ENCODE measurements around the gene BATF. TPM values are rescaled to one million over a fixed set of nuclear protein-coding genes. Genes with fewer than 3 reads are reported as not detected.

The BATF gene
- total RNA-seq, 2 donors from 2014 or later = 219 to 220 TPM

- peaks cover 70 to 79% of the 10 kb centered on the region in 2 donors for H3K4me1 Mint-ChIP-seq (ENCODE audit: low read depth in 2 of 2)
- peaks cover 3% of the 10 kb centered on the region for H3K9me3 Mint-ChIP-seq
- peak overlapping the region; percentile 76 for H3K4me3 Mint-ChIP-seq
- peak overlapping the region; percentile 87 to 100 for H3K27ac Mint-ChIP-seq
- H3K27me3 Mint-ChIP-seq = no peaks in the 10 kb centered on the region
- DNase-seq (ENCODE audit: low spot score) = no peak
- peaks cover 26% of the 10 kb centered on the region for H3K36me3 Mint-ChIP-seq
- no peak for ATAC-seq
Observed at GRCh38 chr14:75547552-75548250, 25.4 kb downstream of the BATF start.

DNA sequence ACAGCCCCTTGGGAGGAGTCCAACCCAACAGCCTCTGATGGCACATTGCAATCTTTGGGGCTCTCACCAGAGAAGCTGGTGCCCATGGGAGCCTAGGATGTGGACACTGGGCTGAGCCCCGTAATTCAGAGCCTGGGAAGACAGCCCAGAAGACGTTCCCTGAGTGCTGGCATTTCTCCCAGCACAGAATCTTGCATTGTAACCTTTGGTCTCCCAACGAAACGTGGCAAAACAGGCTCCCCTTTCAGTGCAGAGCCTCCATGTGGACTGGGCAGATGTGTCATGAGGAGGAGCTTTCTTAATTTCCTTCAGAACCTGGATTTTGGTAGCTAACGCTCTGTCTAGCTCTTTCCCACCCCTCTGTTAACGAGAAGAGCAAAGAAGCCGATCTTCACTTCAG lies 26.3 kb downstream of the BATF start:
- DNase-seq (ENCODE audit: low spot score) = no peak
- H3K4me3 Mint-ChIP-seq = peak overlapping the region; percentile 76
- H3K27ac Mint-ChIP-seq = peak overlapping the region; percentile 87 to 100
- H3K27me3 Mint-ChIP-seq = no peaks in the 10 kb centered on the region
- H3K4me1 Mint-ChIP-seq (ENCODE audit: low read depth in 2 of 2) = peaks cover 71 to 82% of the 10 kb centered on the region in 2 donors
- peaks cover 26% of the 10 kb centered on the region for H3K36me3 Mint-ChIP-seq
- H3K9me3 Mint-ChIP-seq = peaks cover 3% of the 10 kb centered on the region
- no peak for ATAC-seq

DNA sequence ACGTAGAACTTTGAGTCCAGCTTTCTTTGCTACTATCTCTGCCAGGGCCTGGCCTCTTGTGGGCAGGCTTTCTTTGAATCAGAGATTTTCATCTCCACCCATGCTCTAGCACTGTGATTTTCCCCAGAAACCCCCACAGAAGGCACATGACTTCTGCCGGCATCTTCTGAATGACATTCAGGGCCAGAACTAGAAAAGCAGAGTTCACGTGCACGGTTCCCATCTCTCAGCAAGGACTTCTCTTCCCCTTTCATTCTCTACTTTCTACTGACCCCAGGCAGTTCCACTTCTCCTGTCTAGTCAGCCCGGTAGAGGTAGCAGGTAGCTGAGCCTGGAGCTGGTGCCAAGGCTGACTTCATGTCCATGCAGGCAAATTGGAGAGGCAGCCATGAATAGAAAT lies 26.9 kb downstream of the BATF start:
- Mint-ChIP-seq H3K9me3 (peaks cover 3% of the 10 kb centered on the region), H3K4me1 (ENCODE audit: low read depth in 2 of 2) (peaks cover 78 to 83% of the 10 kb centered on the region in 2 donors), H3K36me3 (peaks cover 26% of the 10 kb centered on the region), H3K4me3 (peak overlapping the region; percentile 76), H3K27ac (peak overlapping the region; percentile 87 to 100), H3K27me3 (no peaks in the 10 kb centered on the region)
- ATAC-seq = peak; percentile 28 to 70
- no peak for DNase-seq (ENCODE audit: low spot score)

GRCh38 chr14:75551021-75551420 lies 28.8 kb downstream of the BATF start:
- Mint-ChIP-seq H3K36me3 (peaks cover 29% of the 10 kb centered on the region), H3K9me3 (peaks cover 3% of the 10 kb centered on the region), H3K4me3 (peak overlapping the region; percentile 66), H3K4me1 (ENCODE audit: low read depth in 2 of 2) (peaks cover 86 to 88% of the 10 kb centered on the region in 2 donors), H3K27me3 (no peaks in the 10 kb centered on the region), H3K27ac (peak overlapping the region; percentile 87 to 100)
- ATAC-seq (no peak), DNase-seq (ENCODE audit: low spot score) (no peak)

DNA sequence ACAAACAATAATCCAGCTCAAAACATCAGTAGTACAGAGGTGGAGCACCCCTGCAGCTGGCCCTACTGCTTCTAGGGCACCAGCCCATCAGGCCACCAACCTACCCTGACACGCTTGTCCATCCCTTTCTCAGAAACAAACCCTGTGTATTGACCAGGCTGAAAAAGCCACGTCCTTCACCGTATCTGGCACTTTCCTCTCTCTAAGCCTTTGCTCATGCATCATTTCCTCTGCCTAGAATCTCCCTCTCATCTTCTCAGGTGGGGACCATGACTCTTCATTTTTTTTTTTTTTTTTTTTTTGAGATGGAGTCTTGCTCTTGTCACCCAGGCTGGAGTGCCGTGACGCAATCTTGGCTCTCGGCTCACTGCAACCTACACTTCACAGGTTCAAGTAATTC lies 30.9 kb downstream of the BATF start:
- H3K27ac Mint-ChIP-seq = peak overlapping the region; percentile 70 to 79

DNA sequence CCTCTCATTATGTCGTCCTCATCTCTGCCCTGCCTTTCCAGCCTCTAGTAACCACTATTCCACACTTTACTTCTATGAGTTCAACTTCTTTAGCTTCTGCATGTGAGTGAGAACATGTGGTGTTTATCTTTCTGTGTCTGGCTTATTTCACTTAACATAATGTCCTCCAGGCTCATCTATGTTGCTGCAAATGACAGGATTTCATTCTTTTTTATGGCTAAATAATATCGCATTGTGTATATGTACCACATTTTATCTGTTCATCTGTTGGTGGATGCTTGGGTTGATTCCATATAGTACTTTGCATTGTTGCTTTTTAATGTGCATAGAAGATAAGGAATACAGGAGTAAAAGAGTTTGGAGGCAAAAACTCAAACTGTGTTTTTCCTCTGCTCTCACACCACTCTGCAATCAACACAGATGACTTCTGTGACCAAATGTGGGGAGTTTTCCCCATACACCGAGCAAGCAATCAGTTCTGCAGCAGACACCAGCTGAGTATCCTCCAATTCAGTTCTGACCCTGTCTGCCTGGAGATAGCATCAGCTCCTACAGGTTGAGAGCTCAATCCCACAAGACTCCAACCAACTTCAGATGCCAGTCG lies 31.6 kb downstream of the BATF start:
- no peaks in the 10 kb centered on the region for H3K27me3 Mint-ChIP-seq
- peaks cover 26% of the 10 kb centered on the region for H3K36me3 Mint-ChIP-seq
- H3K4me3 Mint-ChIP-seq = peak overlapping the region; percentile 33
- DNase-seq (ENCODE audit: low spot score) (no peak), ATAC-seq (no peak)
- H3K9me3 Mint-ChIP-seq = peaks cover 3% of the 10 kb centered on the region
- H3K27ac Mint-ChIP-seq = peak overlapping the region; percentile 70 to 79
- H3K4me1 Mint-ChIP-seq (ENCODE audit: low read depth in 2 of 2) = peaks cover 72 to 74% of the 10 kb centered on the region in 2 donors

More for the DNA sequence above, 30.9 kb downstream of the BATF start:
- DNase-seq (ENCODE audit: low spot score) (no peak), ATAC-seq (peak; percentile 51 to 65)
- peak overlapping the region; percentile 33 for H3K4me3 Mint-ChIP-seq
- H3K9me3 Mint-ChIP-seq = peaks cover 3% of the 10 kb centered on the region
- H3K4me1 Mint-ChIP-seq (ENCODE audit: low read depth in 2 of 2) = peaks cover 75 to 78% of the 10 kb centered on the region in 2 donors
- H3K36me3 Mint-ChIP-seq = peaks cover 33% of the 10 kb centered on the region
- no peaks in the 10 kb centered on the region for H3K27me3 Mint-ChIP-seq

DNA sequence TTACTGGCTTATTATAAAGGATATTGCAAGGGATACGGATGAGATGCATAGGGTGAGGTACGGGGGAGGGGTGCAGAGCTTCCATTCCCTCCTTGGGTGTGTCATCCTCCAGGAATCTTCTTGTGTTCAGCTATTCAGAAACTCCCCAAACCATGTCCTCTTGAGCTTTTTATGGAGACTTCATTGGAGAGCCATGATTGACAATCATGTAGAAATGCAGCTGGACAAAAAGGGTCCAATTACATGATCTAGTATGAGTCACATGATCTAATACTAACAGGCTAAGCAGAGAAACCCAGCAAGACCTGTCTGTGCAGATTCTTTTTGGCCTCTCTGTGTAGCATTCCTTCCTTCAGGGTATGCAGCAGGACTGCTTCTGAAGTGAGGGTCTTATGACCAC lies 32.2 kb downstream of the BATF start:
- no peaks in the 10 kb centered on the region for H3K27me3 Mint-ChIP-seq
- H3K27ac Mint-ChIP-seq = peak overlapping the region in 1 of 2 donors; percentile 34
- H3K36me3 Mint-ChIP-seq = peaks cover 21% of the 10 kb centered on the region
- ATAC-seq (no peak), DNase-seq (ENCODE audit: low spot score) (no peak)
- peaks cover 70 to 72% of the 10 kb centered on the region in 2 donors for H3K4me1 Mint-ChIP-seq (ENCODE audit: low read depth in 2 of 2)
- H3K4me3 Mint-ChIP-seq = no peak overlapping the region
- H3K9me3 Mint-ChIP-seq = peaks cover 3% of the 10 kb centered on the region

DNA sequence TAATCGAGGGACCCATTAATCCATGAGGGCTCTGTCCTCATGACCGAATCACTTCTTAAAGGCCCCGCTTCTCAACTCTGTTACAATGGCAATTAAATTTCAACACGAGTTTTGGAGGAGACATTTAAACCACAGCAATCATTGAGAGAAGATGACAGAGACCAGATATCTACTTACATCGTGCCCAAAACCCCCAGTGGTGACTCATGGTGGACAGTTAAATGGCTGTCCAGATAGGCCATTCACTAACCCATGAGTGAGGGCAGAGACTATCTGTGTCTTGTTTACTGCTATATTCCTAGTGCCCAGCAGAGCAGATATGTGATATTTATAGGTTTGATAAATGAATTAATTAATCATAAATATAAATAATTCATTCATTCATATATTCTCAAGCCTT lies 36.2 kb downstream of the BATF start:
- peak overlapping the region; percentile 96 to 99 for H3K27ac Mint-ChIP-seq
- peaks cover 2% of the 10 kb centered on the region for H3K9me3 Mint-ChIP-seq
- H3K4me1 Mint-ChIP-seq (ENCODE audit: low read depth in 2 of 2) = peaks cover 68% of the 10 kb centered on the region in 2 donors
- H3K27me3 Mint-ChIP-seq = no peaks in the 10 kb centered on the region
- peaks cover 9% of the 10 kb centered on the region for H3K36me3 Mint-ChIP-seq
- DNase-seq (ENCODE audit: low spot score) = no peak
- no peak for ATAC-seq
- H3K4me3 Mint-ChIP-seq = peak overlapping the region; percentile 39

DNA sequence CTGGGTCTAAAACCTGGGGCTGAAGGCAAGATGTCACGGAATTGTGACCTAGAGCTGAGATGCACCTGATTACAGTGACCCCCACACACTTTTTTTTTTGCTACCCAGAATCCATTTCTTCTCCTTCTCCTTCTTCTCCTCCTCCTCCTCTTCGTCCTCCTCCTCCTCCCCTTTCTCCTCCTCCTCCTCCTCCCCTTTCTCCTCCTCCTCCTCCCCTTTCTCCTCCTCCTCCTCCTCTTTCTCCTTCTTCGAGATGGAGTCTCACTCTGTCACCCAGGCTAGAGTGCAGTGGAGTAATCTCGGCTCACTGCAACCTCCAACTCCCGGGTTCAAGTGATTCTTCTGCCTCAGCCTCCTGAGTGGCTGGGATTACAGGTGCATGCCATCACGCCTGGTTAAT lies 36.8 kb downstream of the BATF start:
- no peaks in the 10 kb centered on the region for H3K27me3 Mint-ChIP-seq
- peaks cover 9% of the 10 kb centered on the region for H3K36me3 Mint-ChIP-seq
- ATAC-seq = no peak
- peaks cover 62 to 63% of the 10 kb centered on the region in 2 donors for H3K4me1 Mint-ChIP-seq (ENCODE audit: low read depth in 2 of 2)
- H3K4me3 Mint-ChIP-seq = peak overlapping the region; percentile 77
- peaks cover 2% of the 10 kb centered on the region for H3K9me3 Mint-ChIP-seq
- DNase-seq (ENCODE audit: low spot score) = no peak
- peak overlapping the region; percentile 96 to 99 for H3K27ac Mint-ChIP-seq

DNA sequence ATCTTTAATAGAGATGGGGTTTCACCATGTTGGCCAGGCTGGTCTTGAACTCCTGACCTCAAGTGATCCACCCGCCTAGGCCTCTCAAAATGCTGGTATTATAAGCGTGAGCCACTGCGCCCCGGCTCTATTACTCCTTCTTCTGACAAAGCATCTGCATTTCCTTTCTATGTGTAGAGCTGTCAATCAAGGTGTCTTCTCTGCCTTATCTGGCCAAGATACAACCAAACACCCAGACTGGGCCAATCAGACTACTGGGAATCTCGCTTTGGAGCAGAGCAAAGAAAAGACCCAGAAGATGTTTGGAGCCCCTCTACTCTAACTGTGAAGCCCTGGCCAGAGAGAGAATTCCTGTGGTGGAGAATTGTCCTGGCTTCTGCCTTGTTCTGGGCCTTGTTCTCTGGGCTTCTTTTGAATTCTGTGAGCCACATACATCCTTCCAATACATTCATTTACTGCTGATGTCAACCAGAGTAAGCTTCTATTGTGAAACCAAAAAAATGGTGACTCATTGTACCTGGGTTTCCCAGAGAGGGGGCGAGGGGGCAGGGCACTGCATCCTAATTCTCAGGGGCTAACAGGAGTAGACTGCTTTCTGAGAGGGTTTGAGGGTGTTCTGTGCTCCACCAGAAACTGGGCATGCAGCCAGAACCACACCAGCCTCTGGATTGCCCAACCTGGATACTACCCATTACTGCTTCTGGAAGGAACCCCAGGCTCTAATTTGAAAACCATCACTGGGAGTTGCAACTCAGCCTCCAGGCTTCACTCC lies 37.4 kb downstream of the BATF start:
- DNase-seq (ENCODE audit: low spot score) (peak; percentile 66), ATAC-seq (peak; percentile 70 to 86)
- Mint-ChIP-seq H3K27ac (peak overlapping the region; percentile 96 to 99), H3K9me3 (peaks cover 2% of the 10 kb centered on the region), H3K27me3 (no peaks in the 10 kb centered on the region), H3K4me1 (ENCODE audit: low read depth in 2 of 2) (peaks cover 58% of the 10 kb centered on the region in 2 donors), H3K4me3 (peak overlapping the region; percentile 77), H3K36me3 (peaks cover 9% of the 10 kb centered on the region)

- Mint-ChIP-seq H3K4me1 (ENCODE audit: low read depth in 2 of 2) (peaks cover 60 to 61% of the 10 kb centered on the region in 2 donors), H3K9me3 (peaks cover 2% of the 10 kb centered on the region), H3K36me3 (peaks cover 7% of the 10 kb centered on the region), H3K27ac (peak overlapping the region; percentile 96 to 99), H3K27me3 (peaks cover 0 to 3% of the 10 kb centered on the region in 2 donors), H3K4me3 (peak overlapping the region; percentile 37)
- ATAC-seq (peak in 1 of 2 donors; percentile 62), DNase-seq (ENCODE audit: low spot score) (no peak)
Observed at GRCh38 chr14:75561013-75561432, 38.8 kb downstream of the BATF start.

DNA sequence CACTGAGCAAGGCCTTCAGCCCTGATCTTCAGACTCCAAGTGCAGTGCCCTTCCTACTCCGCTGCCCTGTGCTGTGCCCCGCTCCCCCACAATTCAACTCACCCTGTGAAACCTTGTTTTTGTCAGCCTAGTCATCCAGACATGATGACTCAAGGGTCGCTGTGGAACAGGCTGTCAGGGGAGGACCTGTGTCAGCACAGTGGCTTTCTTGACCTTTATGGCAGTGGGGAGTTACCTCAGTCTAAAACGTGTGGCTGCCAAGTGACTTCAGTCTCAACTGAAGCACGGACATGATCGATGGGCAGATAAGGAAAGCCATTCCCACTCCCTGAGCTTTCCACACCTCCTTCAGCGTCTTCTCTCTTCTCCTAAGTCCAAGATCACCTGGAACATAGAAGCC lies 39.8 kb downstream of the BATF start:
- Mint-ChIP-seq H3K36me3 (peaks cover 4% of the 10 kb centered on the region), H3K4me3 (peak overlapping the region; percentile 76), H3K27me3 (peaks cover 0 to 5% of the 10 kb centered on the region in 2 donors), H3K4me1 (ENCODE audit: low read depth in 2 of 2) (peaks cover 65 to 66% of the 10 kb centered on the region in 2 donors), H3K9me3 (peaks cover 2% of the 10 kb centered on the region), H3K27ac (peak overlapping the region; percentile 96 to 99)
- peak; percentile 72 to 88 for ATAC-seq
- peak; percentile 63 for DNase-seq (ENCODE audit: low spot score)

- Mint-ChIP-seq H3K9me3 (peaks cover 2% of the 10 kb centered on the region), H3K27me3 (peaks cover 0 to 5% of the 10 kb centered on the region in 2 donors), H3K36me3 (peaks cover 4% of the 10 kb centered on the region), H3K4me1 (ENCODE audit: low read depth in 2 of 2) (peaks cover 66 to 69% of the 10 kb centered on the region in 2 donors), H3K4me3 (peak overlapping the region; percentile 76), H3K27ac (peak overlapping the region; percentile 96 to 99)
- DNase-seq (ENCODE audit: low spot score) = no peak
- peak in 1 of 2 donors; percentile 47 for ATAC-seq
Observed at GRCh38 chr14:75562489-75562888, 40.2 kb downstream of the BATF start.
